Measurements from ENCODE around the gene TTBK2. TPM values are rescaled to one million over a fixed set of nuclear protein-coding genes. Genes with fewer than 3 reads are reported as not detected.

The TTBK2 gene
- total RNA-seq, 1 experiment from 2014 or later, result 10.6 TPM

GRCh38 chr15:42742149-42742548 is 178.4 kb downstream of the TTBK2 start:
- no peak for TF ChIP-seq CTCF (conservative IDR thresholded peaks at IDR 0.05)
- no peaks in the 10 kb centered on the region for H4K20me1 ChIP-seq (ENCODE audit: control insufficient read depth, insufficient read depth, insufficient read length)
- no peak overlapping the region for H2AK5ac ChIP-seq (ENCODE audit: insufficient read length, low read length)
- no peaks in the 10 kb centered on the region for H3K23me2 ChIP-seq (ENCODE audit: insufficient read length, low read depth, low read length, poor library complexity, severe bottlenecking)
- Mint-ChIP-seq H3K4me3 (no peak overlapping the region), H3K27me3 (ENCODE audit: low read depth) (no peaks in the 10 kb centered on the region), H3K27ac (no peak overlapping the region), H3K4me1 (peaks cover 2 to 4% of the 10 kb centered on the region in 2 experiments; a peak in 1 of 4 replicates), H3K36me3 (ENCODE audit: insufficient read depth in 1 of 3, low read depth in 3 of 3) (peaks cover 2 to 6% (median 6%) of the 10 kb centered on the region in 3 experiments; a peak in 4 of 7 replicates), H3K9me3 (no peaks in the 10 kb centered on the region)
- no peak overlapping the region for H2BK15ac ChIP-seq (ENCODE audit: low read depth, low read length)
- H4K5ac ChIP-seq (ENCODE audit: insufficient read length, low read depth, low read length), result no peak overlapping the region
- no peak overlapping the region for H4K8ac ChIP-seq (replicated peaks; ENCODE audit: insufficient read length, low read depth, low read length)
- H3K14ac ChIP-seq (ENCODE audit: insufficient read depth, low read length), result no peak overlapping the region
- H3K27ac ChIP-seq (ENCODE audit: insufficient read length, low read depth, low read length), result no peak overlapping the region
- no peak overlapping the region for H2BK12ac ChIP-seq (ENCODE audit: insufficient read length, low read depth, low read length)
- no peak overlapping the region for H2BK20ac ChIP-seq (ENCODE audit: low read depth, low read length, poor library complexity, severe bottlenecking)
- no peaks in the 10 kb centered on the region for H3K79me2 ChIP-seq (ENCODE audit: insufficient read depth, low read length)
- H3K9me3 ChIP-seq (ENCODE audit: control insufficient read depth, low read depth, low read length), result no peaks in the 10 kb centered on the region
- H2AFZ ChIP-seq (ENCODE audit: low read length), result no peak overlapping the region
- WGBS (ENCODE audit: extremely low coverage, insufficient read length, low lambda C conversion rate), result no CpG with 5 or more reads among the region's 4 CpGs
- DNase-seq, result no peak
- H4K91ac ChIP-seq (ENCODE audit: insufficient read length, low read depth, low read length), result no peak overlapping the region
- no peak overlapping the region for H3K4me2 ChIP-seq (ENCODE audit: insufficient read depth, insufficient read length, low read length)
- H3K4me1 ChIP-seq (ENCODE audit: insufficient read depth, low read length), result no peaks in the 10 kb centered on the region
- no peak overlapping the region for H3K18ac ChIP-seq (ENCODE audit: insufficient read length, low read depth, low read length)
- H3K9ac ChIP-seq (ENCODE audit: extremely low read depth, insufficient read length, low read length), result no peak overlapping the region
- H3T11ph ChIP-seq (ENCODE audit: low read length), result no peak overlapping the region
- H2BK5ac ChIP-seq (ENCODE audit: insufficient read length, low read length), result no peak overlapping the region
- H2BK120ac ChIP-seq (ENCODE audit: low read depth, low read length, poor library complexity, severe bottlenecking), result no peak overlapping the region
- H3K27me3 ChIP-seq (ENCODE audit: insufficient read depth, low read length), result no peaks in the 10 kb centered on the region
- no peak overlapping the region for H3K23ac ChIP-seq (ENCODE audit: insufficient read length, low read depth, low read length)
- no peaks in the 10 kb centered on the region for H3K79me1 ChIP-seq (ENCODE audit: insufficient read depth, low read depth, low read length, poor library complexity, severe bottlenecking)
- no peak overlapping the region for H3K4ac ChIP-seq (ENCODE audit: low read depth, low read length)
- no peak overlapping the region for H3K56ac ChIP-seq (ENCODE audit: insufficient read length, low read depth, low read length)

Measured in H9 (cell line).